ENCODE results near the gene PDE8A. TPM values are rescaled to one million over a fixed set of nuclear protein-coding genes. Genes with fewer than 3 reads are reported as not detected.

The PDE8A gene
- total and polyA plus RNA-seq, 2 experiments from 2014 or later = 5.6 to 7.5 TPM

- no peaks in the 10 kb centered on the region for H3K36me3 ChIP-seq (ENCODE audit: insufficient read depth)
- Mint-ChIP-seq H3K9me3 (no peaks in the 10 kb centered on the region), H3K4me3 (no peak overlapping the region), H3K36me3 (ENCODE audit: low read depth) (no peaks in the 10 kb centered on the region), H3K27ac (no peak overlapping the region), H3K4me1 (no peaks in the 10 kb centered on the region), H3K27me3 (ENCODE audit: insufficient read depth, low read depth, poor library complexity) (peaks cover 3% of the 10 kb centered on the region)
- no peak overlapping the region for H2AFZ ChIP-seq
- no peak for ATAC-seq
- DNase-seq (ENCODE audit: low spot score) = no peak
- H3K4me2 ChIP-seq = no peak overlapping the region
- no peaks in the 10 kb centered on the region for H4K20me1 ChIP-seq (replicated peaks; ENCODE audit: insufficient read depth)
- no peak overlapping the region for H3K4me3 ChIP-seq
- no peaks in the 10 kb centered on the region for H3F3A ChIP-seq (replicated peaks; ENCODE audit: low read depth)
- H3K27me3 ChIP-seq (ENCODE audit: insufficient read depth) = no peaks in the 10 kb centered on the region
- no peak overlapping the region for H3K27ac ChIP-seq (ENCODE audit: low read depth)
- no peaks in the 10 kb centered on the region for H3K9me2 ChIP-seq (ENCODE audit: insufficient read depth)
- H3K79me2 ChIP-seq (replicated peaks; ENCODE audit: insufficient read depth) = no peaks in the 10 kb centered on the region
- no peaks in the 10 kb centered on the region for H3K4me1 ChIP-seq (ENCODE audit: insufficient read depth)
- TF ChIP-seq POLR2AphosphoS5 (IDR thresholded peaks at IDR 0.05; ENCODE audit: low read depth) = no peak
- no peak for TF ChIP-seq STAT1 (IDR thresholded peaks at IDR 0.05; ENCODE audit: unreplicated experiment)
- TF ChIP-seq ETS1 (IDR thresholded peaks at IDR 0.05) = no peak
- TF ChIP-seq CREB1 (CRISPR knock-in tag; IDR thresholded peaks at IDR 0.05; ENCODE audit: low read depth) = no peak
- TF ChIP-seq ZNF114 (CRISPR knock-in tag; IDR thresholded peaks at IDR 0.05) = no peak
- no peak for TF ChIP-seq ZNF331 (CRISPR knock-in tag; IDR thresholded peaks at IDR 0.05; ENCODE audit: low read depth)
- no peak for TF ChIP-seq ZNF462 (CRISPR knock-in tag; IDR thresholded peaks at IDR 0.05)
- no peak for TF ChIP-seq CTCF (conservative IDR thresholded peaks at IDR 0.05; ENCODE audit: low read depth in 2 of 2)
These were observed 34.7 kb upstream of the PDE8A start for GRCh38 chr15:84946772-84947489.
